Measurements from ENCODE around the gene DHX15.

DNA sequence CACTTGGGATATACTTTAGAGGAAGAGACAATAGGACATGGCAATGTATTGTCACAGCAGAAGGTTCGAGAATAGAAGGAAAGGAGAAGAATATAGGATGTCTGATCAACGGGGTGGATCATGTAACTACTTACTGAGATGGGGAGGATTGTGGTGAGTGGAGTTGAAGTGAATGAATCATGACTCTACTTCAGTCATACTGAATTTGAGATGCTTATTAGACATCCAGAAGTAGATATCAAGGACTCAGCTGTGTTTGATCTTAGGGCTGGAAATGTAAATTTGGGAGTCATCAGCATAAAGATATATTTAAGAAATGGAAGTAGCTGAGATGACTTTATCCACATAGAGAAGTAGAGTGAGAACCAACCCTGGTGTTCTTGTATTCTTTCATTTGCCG is 29.1 kb upstream of the DHX15 start:
- TF ChIP-seq POLR2A (IDR thresholded peaks at IDR 0.05): no peak
- TF ChIP-seq, protein P1, sequence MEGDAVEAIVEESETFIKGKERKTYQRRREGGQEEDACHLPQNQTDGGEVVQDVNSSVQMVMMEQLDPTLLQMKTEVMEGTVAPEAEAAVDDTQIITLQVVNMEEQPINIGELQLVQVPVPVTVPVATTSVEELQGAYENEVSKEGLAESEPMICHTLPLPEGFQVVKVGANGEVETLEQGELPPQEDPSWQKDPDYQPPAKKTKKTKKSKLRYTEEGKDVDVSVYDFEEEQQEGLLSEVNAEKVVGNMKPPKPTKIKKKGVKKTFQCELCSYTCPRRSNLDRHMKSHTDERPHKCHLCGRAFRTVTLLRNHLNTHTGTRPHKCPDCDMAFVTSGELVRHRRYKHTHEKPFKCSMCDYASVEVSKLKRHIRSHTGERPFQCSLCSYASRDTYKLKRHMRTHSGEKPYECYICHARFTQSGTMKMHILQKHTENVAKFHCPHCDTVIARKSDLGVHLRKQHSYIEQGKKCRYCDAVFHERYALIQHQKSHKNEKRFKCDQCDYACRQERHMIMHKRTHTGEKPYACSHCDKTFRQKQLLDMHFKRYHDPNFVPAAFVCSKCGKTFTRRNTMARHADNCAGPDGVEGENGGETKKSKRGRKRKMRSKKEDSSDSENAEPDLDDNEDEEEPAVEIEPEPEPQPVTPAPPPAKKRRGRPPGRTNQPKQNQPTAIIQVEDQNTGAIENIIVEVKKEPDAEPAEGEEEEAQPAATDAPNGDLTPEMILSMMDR (IDR thresholded peaks at IDR 0.05): no peak
- TF ChIP-seq EP300 (IDR thresholded peaks at IDR 0.05; ENCODE audit: low read depth): no peak
